Ecto neural progenitor cell (in vitro differentiated cells): ENCODE measurements around the gene ADAP1.
"Not testable (repeated sequence)": the region's sequence is repeated elsewhere in the genome, so short reads cannot be mapped to it uniquely, and the experiment has no call there.

Experiments used
- DNase-seq: peaks from one replicate; pipeline ENCODE4 v3.0.0-alpha.2; 2018; ENCODE audit warnings: low spot score

ADAP1 gene

GRCh38 chr7:974820-975681, 20.6 kb upstream of the ADAP1 start, which contains the start of gene COX19:
Gene COX19 (minus strand): TSS chr7:975549. CDS start chr7:975509, 40 bp downstream.
- peak; percentile 95 for DNase-seq

- no peak for DNase-seq
Measured at GRCh38 chr7:974172-974571, 19.7 kb upstream of the ADAP1 start.

- DNase-seq, result no peak
Measured at GRCh38 chr7:973312-973711, 18.8 kb upstream of the ADAP1 start.

- DNase-seq, result no peak
Measured at GRCh38 chr7:972676-973309, 18.3 kb upstream of the ADAP1 start.

GRCh38 chr7:972110-972509, 17.6 kb upstream of the ADAP1 start:
- DNase-seq, result no peak

- no peak for DNase-seq
Measured at GRCh38 chr7:970744-971143, 16.3 kb upstream of the ADAP1 start.

- DNase-seq, result no peak
Measured at GRCh38 chr7:969403-969802, 14.9 kb upstream of the ADAP1 start.

GRCh38 chr7:968205-969105, 14.0 kb upstream of the ADAP1 start:
- DNase-seq, result no peak

GRCh38 chr7:967361-968082, 13.0 kb upstream of the ADAP1 start:
- no peak for DNase-seq

- DNase-seq, result no peak
Measured at GRCh38 chr7:966291-967069, 12.0 kb upstream of the ADAP1 start.

GRCh38 chr7:964401-965231, 10.1 kb upstream of the ADAP1 start:
- no peak for DNase-seq

- no peak for DNase-seq
Measured at GRCh38 chr7:963236-964078, 9.0 kb upstream of the ADAP1 start.

GRCh38 chr7:962401-963081, 8.1 kb upstream of the ADAP1 start:
- DNase-seq, result no peak

- no peak for DNase-seq
Measured at GRCh38 chr7:961546-962400, 7.3 kb upstream of the ADAP1 start.

- DNase-seq, result not testable (repeated sequence)
Measured at GRCh38 chr7:960972-961371, 6.5 kb upstream of the ADAP1 start.

- no peak for DNase-seq
Measured at GRCh38 chr7:960269-960871, 5.9 kb upstream of the ADAP1 start.

- not testable (repeated sequence) for DNase-seq
Measured at GRCh38 chr7:959740-960139, 5.3 kb upstream of the ADAP1 start.
